Ascending aorta (tissue), 2 donors: ENCODE measurements around the gene CIDEB. TPM values are rescaled to one million over a fixed set of nuclear protein-coding genes. Genes with fewer than 3 reads are reported as not detected.

Experiments
- DNase-seq, 2 donors: peaks; one replicate each; pipeline ENCODE4 v3.0.0-alpha.2; 2019; ENCODE audit warnings: low spot score in 2 of 2
- H3K27ac ChIP-seq, 2 donors: fragments of 200-600 bp; sonication (generic); one replicate each; pipeline ENCODE4 v1.5.1; 2016 to 2017; ENCODE audit warnings: mild to moderate bottlenecking in 1 of 2
- H3K27me3 ChIP-seq: fragments of 200-600 bp; sonication (generic); one replicate; pipeline ENCODE4 v1.5.1; 2017
- H3K36me3 ChIP-seq, 2 donors: fragments of 200-600 bp; sonication (generic); one replicate each; pipeline ENCODE4 v1.5.1; 2016
- H3K4me1 ChIP-seq, 2 donors: fragments of 200-600 bp; sonication (generic); one replicate each; pipeline ENCODE4 v1.5.1; 2016 to 2017; ENCODE audit warnings: mild to moderate bottlenecking in 1 of 2
- H3K4me3 ChIP-seq, 2 donors: fragments of 200-600 bp; sonication (generic); one replicate each; pipeline ENCODE4 v1.5.1; 2016 to 2017; ENCODE audit warnings: mild to moderate bottlenecking in 1 of 2
- H3K9me3 ChIP-seq, 2 donors: fragments of 200-600 bp; sonication (generic); one replicate each; pipeline ENCODE4 v1.5.1; 2016
- CTCF ChIP-seq, 3 experiments: fragments of 200-600 bp in 2 of 3; fragments of 450-650 bp in 1 of 3; sonication (generic) in 2 of 3; IDR thresholded peaks; one replicate each; pipeline ENCODE4 v1.5.1; 2016 to 2019; ENCODE audit warnings: antibody characterized with exemption in 3 of 3, mild to moderate bottlenecking in 1 of 3, moderate library complexity in 1 of 3
- intact Hi-C: fragments of 100-400 bp; cut with DNase I; formaldehyde crosslinking; loops from one replicate; pipeline ENCODE4 v1.15.1; 2023
- total RNA-seq: library from RNA; depleted of rRNA; stranded (reverse); fragments of >200 nt; gene quantifications from one replicate; pipeline ENCODE4 v1.1.0, GENCODE V29; 2016

The CIDEB gene
- total RNA-seq, 1 donor from 2014 or later, result 72.8 TPM

- Histone ChIP-seq H3K9me3 (no peaks in the 10 kb centered on the region), H3K27me3 (peaks cover 12% of the 10 kb centered on the region), H3K36me3 (no peaks in the 10 kb centered on the region), H3K4me1 (peaks cover 7 to 20% of the 10 kb centered on the region in 2 donors), H3K27ac (no peak overlapping the region), H3K4me3 (no peak overlapping the region)
- intact Hi-C loops, result no loop called here
- no peak for TF ChIP-seq CTCF (IDR thresholded peaks at IDR 0.05)
- no peak for DNase-seq
Measured at GRCh38 chr14:24335461-24336171, 27.8 kb upstream of the CIDEB start.

- H3K4me3 ChIP-seq, result peak within 1 kb of the TSS; percentile 52 to 53
- intact Hi-C loops, result no loop called here
- no peaks in the 10 kb centered on the region for H3K36me3 ChIP-seq
- peaks cover 7 to 20% of the 10 kb centered on the region in 2 donors for H3K4me1 ChIP-seq
- H3K9me3 ChIP-seq, result no peaks in the 10 kb centered on the region
- peaks cover 12% of the 10 kb centered on the region for H3K27me3 ChIP-seq
- H3K27ac ChIP-seq, result peak within 1 kb of the TSS in 1 of 2 donors; percentile 54
- DNase-seq, result no peak
- TF ChIP-seq CTCF (IDR thresholded peaks at IDR 0.05), result no peak
Measured at GRCh38 chr14:24334431-24335291, 26.9 kb upstream of the CIDEB start, which contains the start of gene ADCY4. Gene ADCY4 (minus strand): TSS chr14:24335071. CDS start chr14:24334652, 419 bp downstream.

- peak; percentile 61 to 77 (median 74) for TF ChIP-seq CTCF (IDR thresholded peaks at IDR 0.05)
- no peaks in the 10 kb centered on the region for H3K36me3 ChIP-seq
- peak in 1 of 2 donors; percentile 86 for DNase-seq
- H3K4me1 ChIP-seq, result peaks cover 7 to 20% of the 10 kb centered on the region in 2 donors
- H3K27ac ChIP-seq, result no peak overlapping the region
- H3K9me3 ChIP-seq, result no peaks in the 10 kb centered on the region
- peaks cover 12% of the 10 kb centered on the region for H3K27me3 ChIP-seq
- peak overlapping the region; percentile 42 to 53 for H3K4me3 ChIP-seq
- intact Hi-C loops, result loop anchor here (1.0 to 2.0 kb wide), 2 partner anchors 34 to 89 kb away; no protein-coding TSS in a partner anchor
Measured at GRCh38 chr14:24332268-24332993, 24.7 kb upstream of the CIDEB start.

- intact Hi-C loops, result loop anchor here (1.0 to 2.0 kb wide), 2 partner anchors 35 to 88 kb away; no protein-coding TSS in a partner anchor
- Histone ChIP-seq H3K9me3 (no peaks in the 10 kb centered on the region), H3K27me3 (peaks cover 12% of the 10 kb centered on the region), H3K36me3 (no peaks in the 10 kb centered on the region), H3K27ac (no peak overlapping the region), H3K4me1 (peaks cover 7 to 20% of the 10 kb centered on the region in 2 donors), H3K4me3 (peak overlapping the region in 1 of 2 donors; percentile 42)
- no peak for DNase-seq
- TF ChIP-seq CTCF (IDR thresholded peaks at IDR 0.05), result no peak
Measured at GRCh38 chr14:24331731-24332267, 24.0 kb upstream of the CIDEB start.
